NCI-H187 treated with DMSO at 0.1 percent for 48 hours (cell line): Measurements from ENCODE around the gene STYXL1.
A peak's percentile ranks its signal among the peaks of the same experiment; 100 is the strongest.
"Not testable (repeated sequence)": the region's sequence is repeated elsewhere in the genome, so short reads cannot be mapped to it uniquely, and the experiment has no call there.

Experiments
- DNase-seq: peaks from one replicate; lab custom pipeline; 2025; lab: John Stamatoyannopoulos, UW

Gene STYXL1

GRCh38 chr7:76065016-76065612 lies 17.3 kb upstream of the STYXL1 start:
- no peak for DNase-seq

DNA sequence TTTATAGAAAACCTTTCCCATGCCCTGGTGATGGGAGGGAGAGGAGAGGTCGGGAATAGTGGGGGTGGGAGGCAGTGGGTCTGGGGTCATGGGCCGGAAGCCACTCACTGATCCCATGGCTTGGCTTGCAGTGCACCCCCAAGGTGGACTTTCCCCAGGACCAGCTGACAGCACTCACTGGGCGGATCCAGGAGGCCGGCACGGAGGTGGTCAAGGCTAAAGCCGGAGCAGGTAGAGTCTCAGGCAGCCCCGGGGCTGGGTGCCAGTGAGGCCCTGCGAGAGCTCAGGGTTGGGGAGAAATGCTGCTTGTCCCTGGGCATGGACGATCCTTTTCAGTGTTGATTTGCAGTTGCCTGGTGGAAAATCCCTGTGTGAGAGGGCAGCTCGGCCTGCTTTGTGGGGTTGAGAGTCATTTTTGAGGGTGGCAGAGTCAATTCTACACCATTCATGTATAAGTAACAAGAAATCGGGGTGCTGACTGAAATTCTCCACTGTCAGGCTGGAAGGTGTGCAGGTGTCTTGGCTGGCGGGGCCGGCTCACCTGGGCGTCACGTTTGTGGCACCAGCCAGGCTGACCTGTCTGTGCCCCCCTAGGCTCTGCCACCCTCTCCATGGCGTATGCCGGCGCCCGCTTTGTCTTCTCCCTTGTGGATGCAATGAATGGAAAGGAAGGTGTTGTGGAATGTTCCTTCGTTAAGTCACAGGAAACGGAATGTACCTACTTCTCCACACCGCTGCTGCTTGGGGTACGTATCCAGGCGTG lies 16.6 kb upstream of the STYXL1 start:
- no peak for DNase-seq

DNA sequence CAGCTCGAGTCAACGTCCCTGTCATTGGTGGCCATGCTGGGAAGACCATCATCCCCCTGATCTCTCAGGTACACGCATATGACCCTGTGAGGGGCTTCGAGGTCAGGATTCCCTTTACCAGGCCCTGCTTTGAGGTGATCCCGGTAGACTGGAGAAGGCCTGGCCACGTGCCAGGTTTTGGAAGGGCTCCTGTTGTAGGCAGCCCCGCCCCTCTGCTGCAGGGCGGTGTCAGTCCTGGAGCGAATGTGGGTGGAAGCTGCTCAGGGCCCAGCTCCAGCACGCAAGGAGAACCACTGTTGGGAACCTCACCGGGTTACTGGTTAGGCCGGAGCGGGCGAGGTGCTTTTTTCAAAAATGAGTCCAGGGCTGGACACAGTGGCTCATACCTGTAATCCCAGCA lies 15.7 kb upstream of the STYXL1 start:
- DNase-seq: peak; percentile 5

- DNase-seq: no peak
Measured at GRCh38 chr7:76063114-76063513, 15.3 kb upstream of the STYXL1 start.

GRCh38 chr7:76062254-76062653 lies 14.5 kb upstream of the STYXL1 start:
- no peak for DNase-seq

GRCh38 chr7:76060842-76061241 lies 13.0 kb upstream of the STYXL1 start:
- no peak for DNase-seq

GRCh38 chr7:76058745-76059144 lies 10.9 kb upstream of the STYXL1 start:
- DNase-seq: not testable (repeated sequence)

GRCh38 chr7:76057813-76058145 lies 10.0 kb upstream of the STYXL1 start:
- no peak for DNase-seq

GRCh38 chr7:76057103-76057812 lies 9.5 kb upstream of the STYXL1 start:
- no peak for DNase-seq

DNA sequence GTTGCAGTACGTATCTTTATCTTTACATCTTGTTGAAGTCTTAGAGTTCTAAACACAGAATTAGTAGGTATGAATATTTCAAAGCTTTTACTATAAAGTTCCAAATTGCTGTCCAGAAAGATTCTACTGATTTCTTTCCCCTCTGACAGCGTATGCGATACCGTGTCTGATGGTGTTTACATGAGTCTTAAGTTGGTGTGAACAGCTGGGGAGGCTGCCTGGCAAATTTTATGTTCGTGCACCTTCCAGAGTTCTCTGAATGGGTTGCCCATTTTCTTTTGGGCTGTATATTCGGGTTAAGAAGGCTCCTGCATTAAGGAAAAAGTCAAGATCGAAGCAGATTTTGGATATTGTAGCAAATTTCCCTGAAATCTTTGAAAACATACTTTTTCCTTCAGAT lies 8.4 kb upstream of the STYXL1 start:
- DNase-seq: no peak

DNA sequence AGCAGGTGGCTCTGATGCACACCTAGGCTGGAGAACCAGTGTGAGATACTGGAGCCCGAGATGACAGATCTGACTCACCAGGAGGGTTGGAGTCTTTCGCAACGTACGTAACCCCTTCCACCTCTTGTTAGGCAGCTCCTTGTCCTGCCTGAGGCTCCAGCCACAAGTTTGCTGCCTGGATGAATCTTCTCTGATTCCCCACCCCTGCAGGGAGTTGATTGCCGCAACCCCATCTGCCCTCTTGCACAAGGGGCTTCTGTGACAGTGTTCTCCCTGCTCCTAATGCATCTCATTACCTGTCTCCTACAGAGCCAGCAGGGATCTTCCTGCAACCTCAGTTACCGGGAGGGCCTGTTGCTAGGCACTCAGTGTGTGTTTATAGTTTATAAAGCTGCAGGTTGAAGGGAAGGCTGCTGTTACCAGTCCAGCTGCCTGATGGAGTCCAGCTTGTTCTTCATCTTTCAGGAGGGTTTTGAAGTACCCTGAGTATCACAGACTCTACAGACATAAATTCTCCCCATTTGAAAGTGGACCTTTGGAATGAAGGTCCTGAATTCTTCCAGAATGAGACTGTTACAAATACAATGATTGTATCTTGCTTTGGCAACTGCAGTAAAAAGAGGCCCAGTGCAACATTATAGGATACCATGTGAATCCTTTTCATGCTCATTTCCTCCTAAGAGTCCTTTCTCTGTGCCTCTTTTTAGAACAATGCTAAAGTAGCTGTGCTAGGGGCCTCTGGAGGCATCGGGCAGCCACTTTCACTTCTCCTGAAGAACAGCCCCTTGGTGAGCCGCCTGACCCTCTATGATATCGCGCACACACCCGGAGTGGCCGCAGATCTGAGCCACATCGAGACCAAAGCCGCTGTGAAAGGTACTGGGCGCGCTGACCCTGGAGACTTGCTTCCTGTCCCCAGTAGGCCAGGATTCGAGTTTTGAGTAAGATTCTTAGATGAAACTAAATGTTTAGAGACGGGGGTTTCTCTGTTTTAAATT lies 6.6 kb upstream of the STYXL1 start:
- DNase-seq: no peak

GRCh38 chr7:76053461-76053860 lies 5.7 kb upstream of the STYXL1 start:
- no peak for DNase-seq

- DNase-seq: not testable (repeated sequence)
Measured at GRCh38 chr7:76052681-76053080, 4.9 kb upstream of the STYXL1 start.

GRCh38 chr7:76051840-76052239 lies 4.0 kb upstream of the STYXL1 start:
- no peak for DNase-seq

GRCh38 chr7:76050545-76050944 lies 2.7 kb upstream of the STYXL1 start:
- no peak for DNase-seq

GRCh38 chr7:76049295-76049694 lies 1.5 kb upstream of the STYXL1 start:
- no peak for DNase-seq

GRCh38 chr7:76048668-76048988 lies 828 bp upstream of the STYXL1 start:
- DNase-seq: peak; percentile 34

DNA sequence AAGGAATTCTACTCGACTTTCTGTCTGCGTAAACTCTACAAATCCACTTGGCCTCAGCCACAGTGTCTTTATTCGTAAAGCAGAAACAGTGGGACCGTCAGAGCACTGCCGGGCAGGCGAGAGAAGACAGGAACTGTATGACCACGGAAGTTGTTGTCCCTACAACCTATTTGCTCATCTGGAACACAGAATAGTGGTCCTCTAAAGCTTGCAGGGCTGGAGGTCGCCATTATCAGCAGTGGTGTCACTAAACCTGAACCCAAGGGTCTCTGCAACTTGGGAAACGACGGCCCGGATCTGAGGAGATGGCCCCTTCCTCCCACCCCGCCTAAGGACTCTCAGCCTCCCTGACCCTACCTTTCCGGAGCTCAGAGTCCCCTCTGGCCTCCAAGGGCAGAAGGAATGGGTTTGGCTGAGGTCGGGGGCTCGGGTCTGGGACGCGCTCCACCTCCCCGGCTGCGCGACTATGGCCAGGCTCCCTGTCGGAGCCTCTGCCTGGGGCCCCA lies 442 bp downstream of the STYXL1 start:
- DNase-seq: no peak

DNA sequence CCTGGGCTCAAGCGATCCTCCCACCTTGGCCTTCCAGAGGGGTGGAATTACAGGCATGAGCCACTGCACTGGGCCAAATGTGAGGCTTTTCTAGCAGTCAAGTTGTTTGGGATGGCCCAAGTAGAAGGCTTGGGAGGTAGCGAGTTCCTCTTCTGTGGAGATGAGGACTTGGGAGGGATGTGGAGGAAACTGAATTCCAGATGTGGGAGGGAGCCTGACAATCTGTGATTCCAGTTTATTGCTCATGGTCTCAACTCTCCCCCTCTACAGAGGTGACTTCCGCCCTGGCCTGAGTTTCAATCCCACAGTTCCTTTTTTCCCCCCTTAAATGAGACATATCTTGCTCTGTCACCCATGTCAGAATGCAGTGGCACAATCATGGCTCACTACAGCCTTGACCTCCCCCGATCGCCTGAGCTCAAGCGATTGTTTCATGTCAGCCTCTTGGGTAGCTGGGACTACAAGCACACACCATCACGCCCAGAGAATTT lies 3.4 kb downstream of the STYXL1 start:
- DNase-seq: no peak

GRCh38 chr7:76040126-76040525 lies 7.7 kb downstream of the STYXL1 start:
- no peak for DNase-seq

- DNase-seq: no peak
Measured at GRCh38 chr7:76037310-76037709, 10.5 kb downstream of the STYXL1 start.

GRCh38 chr7:76031964-76032363 lies 15.8 kb downstream of the STYXL1 start:
- no peak for DNase-seq
